OCI-LY3 (cell line): ENCODE results near the gene HOXC9.

Experiments used
- CTCF ChIP-seq: fragments of 200-600, 300-600 bp; sonication (generic); IDR thresholded peaks from 2 replicates; pipeline ENCODE4 v1.5.1; 2014; ENCODE audit warnings: antibody characterized with exemption, low read length, low read depth
- EZH2phosphoT487 ChIP-seq: fragments of 200-600 bp; shearing (Covaris generic); IDR thresholded peaks from 2 replicates; pipeline ENCODE4 v1.6.1; 2018; ENCODE audit warnings: antibody characterized with exemption, mixed run types, low read depth

- TF ChIP-seq CTCF (no peak), EZH2phosphoT487 (no peak)
These were observed 33.4 kb upstream of the HOXC9 start for GRCh38 chr12:53966385-53967133.
